ENCODE results near the gene THRB.

DNA sequence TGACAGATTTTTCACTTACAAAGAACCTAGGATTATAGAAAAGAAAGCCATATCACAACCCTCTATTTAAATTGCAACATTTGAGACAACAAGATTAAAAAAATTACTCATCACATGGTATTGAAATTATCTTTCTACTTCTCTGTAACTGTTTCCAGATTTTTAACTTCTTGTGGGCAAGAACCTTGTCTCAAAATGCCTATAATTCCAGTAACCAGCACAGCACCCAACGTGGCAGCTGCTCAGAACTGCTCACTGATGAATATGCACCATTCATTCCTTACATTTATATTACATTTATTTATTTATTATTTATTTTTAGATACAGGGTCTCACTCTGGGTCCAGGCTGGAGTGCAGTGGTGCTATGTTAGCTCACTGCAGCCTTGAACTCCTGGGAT is 216.1 kb downstream of the THRB start:
- TF ChIP-seq EZH2 (IDR thresholded peaks at IDR 0.05) (no peak), POLR2AphosphoS5 (IDR thresholded peaks at IDR 0.05; ENCODE audit: borderline replicate concordance, low read depth, low read length) (no peak), FOXP2 (optimal IDR thresholded peaks at IDR 0.05; ENCODE audit: control extremely low read depth, extremely low read length, insufficient read depth) (no peak)
